Upper lobe of left lung (tissue), 4 donors: ENCODE results near the gene NUCKS1.

Experiments
- CTCF ChIP-seq, 6 experiments: fragments of 450-650 bp in 4 of 6; fragments of 200-600 bp in 2 of 6; sonication (generic) in 2 of 6; IDR thresholded peaks; one replicate each; pipeline ENCODE4 v1.5.1; 2016 to 2019; ENCODE audit warnings: antibody characterized with exemption in 6 of 6
- POLR2AphosphoS5 ChIP-seq, 2 donors: sonication (generic); formaldehyde crosslinking; IDR thresholded peaks; one replicate each; pipeline ENCODE4 v1.5.1; 2017; ENCODE audit warnings: antibody characterized with exemption in 2 of 2

GRCh38 chr1:205701420-205701819 is 48.6 kb downstream of the NUCKS1 start:
- TF ChIP-seq POLR2AphosphoS5 (IDR thresholded peaks at IDR 0.05) (no peak), CTCF (IDR thresholded peaks at IDR 0.05) (no peak)
